ENCODE data around the gene ZSCAN26.

Gene ZSCAN26

DNA sequence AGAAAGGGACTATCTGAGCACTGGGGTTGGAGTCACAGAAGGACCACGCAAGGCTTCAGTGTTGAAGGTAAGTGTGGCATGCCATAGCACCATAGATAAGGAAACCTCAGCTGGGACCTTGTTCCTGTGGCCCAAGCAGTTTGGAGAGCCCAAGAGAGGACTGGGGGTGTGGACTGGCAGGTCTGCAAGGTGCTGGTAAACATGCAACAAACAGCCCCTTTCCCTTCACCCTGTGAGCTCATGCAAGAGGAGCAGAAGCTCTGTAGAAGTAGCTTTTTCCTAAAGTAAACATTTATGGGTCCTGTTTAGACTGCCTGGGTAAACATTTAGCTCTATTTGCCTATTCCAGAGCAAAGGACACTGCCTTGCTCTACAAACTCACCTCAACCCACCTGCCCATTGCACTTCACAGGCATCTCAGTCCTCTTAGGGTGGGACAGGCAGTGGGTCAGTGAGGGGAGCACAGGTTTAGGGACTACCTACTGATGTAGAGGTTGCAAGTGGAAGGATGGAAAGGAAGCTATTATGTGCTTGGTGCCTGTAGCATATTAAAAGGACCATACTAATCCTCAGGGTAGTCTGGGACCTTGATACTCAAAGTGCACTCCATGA lies 57.0 kb downstream of the ZSCAN26 start:
- no peak for DNase-seq

DNA sequence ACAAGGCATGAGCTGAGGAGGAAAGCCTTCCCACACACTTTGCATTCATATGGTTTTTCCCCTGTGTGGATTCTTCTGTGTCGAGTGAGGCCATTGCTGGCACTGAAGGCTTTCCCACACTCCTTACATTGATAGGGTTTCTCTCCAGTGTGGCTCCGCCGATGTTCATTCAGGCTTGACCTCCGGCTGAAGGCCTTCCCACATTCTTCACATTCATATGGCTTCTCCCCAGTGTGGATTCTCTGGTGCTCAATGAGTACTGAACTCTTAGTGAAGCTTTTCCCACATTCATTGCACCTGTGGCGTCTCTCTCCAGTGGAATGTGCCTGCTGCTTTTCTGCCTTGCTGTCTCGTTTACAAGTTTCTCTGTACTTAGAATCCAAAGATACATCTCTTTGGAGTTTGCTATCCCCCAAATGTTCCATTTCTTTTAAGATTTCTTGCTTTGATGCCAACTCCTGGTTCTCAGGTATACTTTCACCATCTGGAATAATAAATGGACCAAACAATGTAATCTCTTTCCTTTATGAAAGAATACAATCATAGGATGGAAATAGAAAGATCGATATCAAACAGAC lies 59.5 kb downstream of the ZSCAN26 start:
- no peak for DNase-seq

All from T-helper 9 cell (primary cell).